SU-DHL-6 (cell line): ENCODE data around the gene KDM2B.

ENCODE experiments used
- H2AFZ ChIP-seq: fragments of 200-600 bp; sonication (generic); 2 replicates; pipeline ENCODE4 v1.6.1; 2014; ENCODE audit warnings: low read depth, mild to moderate bottlenecking, moderate library complexity, mixed read lengths, antibody characterized with exemption, low read length; ENCODE audit not compliant: severe bottlenecking
- H3F3A ChIP-seq: fragments of 200-600 bp; shearing (Covaris generic); 2 replicates; pipeline ENCODE4 v1.6.0; 2016; ENCODE audit warnings: antibody characterized with exemption, mild to moderate bottlenecking; ENCODE audit not compliant: insufficient read depth
- H3K27ac ChIP-seq: fragments of 200-600 bp; sonication (generic); 2 replicates; pipeline ENCODE4 v1.5.1; 2016; ENCODE audit warnings: low read depth, mild to moderate bottlenecking, low read length, moderate library complexity, mixed read lengths
- H3K27me3 ChIP-seq: fragments of 200-600 bp; sonication (generic), shearing (Covaris generic); 2 replicates; pipeline ENCODE4 v1.6.0; 2014; ENCODE audit warnings: mild to moderate bottlenecking, low read length
- H3K36me3 ChIP-seq: fragments of 200-600 bp; sonication (generic); 2 replicates; pipeline ENCODE4 v1.6.1; 2014; ENCODE audit warnings: mild to moderate bottlenecking, low read length, mixed read lengths
- H3K4me2 ChIP-seq: fragments of 300-600, 200-600 bp; shearing (Covaris generic), sonication (generic); 2 replicates; pipeline ENCODE4 v1.6.0; 2014; ENCODE audit warnings: low read length, low read depth, mild to moderate bottlenecking; ENCODE audit not compliant: poor library complexity, severe bottlenecking
- H3K4me3 ChIP-seq: fragments of 200-600 bp; sonication (generic); 2 replicates; pipeline ENCODE4 v1.5.1; 2014; ENCODE audit warnings: antibody characterized with exemption, low read length, mild to moderate bottlenecking, mixed read lengths; ENCODE audit not compliant: insufficient read depth, poor library complexity, severe bottlenecking
- H3K79me2 ChIP-seq: fragments of 200-600 bp; sonication (generic); 2 replicates; pipeline ENCODE4 v1.6.1; 2014; ENCODE audit warnings: mild to moderate bottlenecking, low read length, moderate library complexity; ENCODE audit not compliant: insufficient read depth
- H3K9ac ChIP-seq: fragments of 200-600 bp; sonication (generic); 2 replicates; pipeline ENCODE4 v1.7.0; 2014; ENCODE audit warnings: mild to moderate bottlenecking, low read length
- H3K9me2 ChIP-seq: fragments of 200-600 bp; sonication (generic); replicated peaks from 2 replicates; pipeline ENCODE4 v1.6.1; 2014; ENCODE audit warnings: low read length; ENCODE audit not compliant: insufficient read depth
- H3K9me3 ChIP-seq: fragments of 200-600 bp; sonication (generic); 2 replicates; pipeline ENCODE4 v1.6.1; 2014; ENCODE audit warnings: low read length, mixed read lengths; ENCODE audit not compliant: insufficient read depth
- H4K20me1 ChIP-seq: fragments of 200-600 bp; sonication (generic); 2 replicates; pipeline ENCODE4 v1.6.1; 2014; ENCODE audit warnings: low read depth, mild to moderate bottlenecking, antibody characterized with exemption, low read length, moderate library complexity, mixed read lengths
- CTCF ChIP-seq: fragments of 200-600 bp; sonication (generic); IDR thresholded peaks from one replicate; pipeline ENCODE4 v1.5.1; 2017; ENCODE audit warnings: antibody characterized with exemption, mild to moderate bottlenecking, low read length, moderate library complexity; ENCODE audit not compliant: insufficient read depth, poor library complexity, severe bottlenecking
- EZH2phosphoT487 ChIP-seq: fragments of 200-600 bp; sonication (generic), shearing (Covaris generic); conservative IDR thresholded peaks from 2 replicates; pipeline ENCODE4 v1.6.1; 2018; ENCODE audit warnings: mild to moderate bottlenecking, antibody characterized with exemption, low read length, moderate library complexity, mixed read lengths

KDM2B gene

DNA sequence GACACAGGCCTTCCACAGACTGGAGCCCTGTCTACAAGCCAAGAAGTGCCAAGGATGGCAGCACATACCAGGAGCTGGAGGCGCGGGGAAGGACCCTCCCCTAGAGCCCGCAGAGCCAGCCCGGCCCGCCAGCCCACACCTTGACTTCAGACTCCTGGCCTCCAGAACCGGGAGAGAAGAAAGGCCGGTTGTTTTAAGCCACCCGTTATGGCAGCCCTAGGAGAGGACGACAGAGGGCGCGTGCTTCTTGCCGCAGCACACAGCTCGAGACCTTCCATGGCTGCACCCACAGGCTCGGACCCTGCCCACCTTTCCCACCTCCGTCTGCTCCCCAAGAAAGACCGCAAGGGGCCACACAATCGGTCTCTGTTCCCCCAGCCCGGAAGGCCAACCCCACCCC, 127.2 kb downstream of the KDM2B start:
- peaks cover 3% of the 10 kb centered on the region; the same call in 1 of the 2 replicates for H4K20me1 ChIP-seq
- H3K79me2 ChIP-seq: peaks cover 77% of the 10 kb centered on the region
- no peak overlapping the region for H3K27ac ChIP-seq
- TF ChIP-seq EZH2phosphoT487 (no peak), CTCF (no peak)
- H3K4me3 ChIP-seq: no peak overlapping the region
- no peaks in the 10 kb centered on the region for H3K9me2 ChIP-seq
- H3F3A ChIP-seq: no peaks in the 10 kb centered on the region
- no peak overlapping the region for H2AFZ ChIP-seq
- H3K9me3 ChIP-seq: no peaks in the 10 kb centered on the region
- no peaks in the 10 kb centered on the region; the same call in 1 of the 2 replicates for H3K36me3 ChIP-seq
- no peak overlapping the region for H3K9ac ChIP-seq
- no peaks in the 10 kb centered on the region for H3K27me3 ChIP-seq
- H3K4me2 ChIP-seq: no peak overlapping the region

- no peaks in the 10 kb centered on the region for H3K9me3 ChIP-seq
- H3K36me3 ChIP-seq: no peaks in the 10 kb centered on the region; the same call in 1 of the 2 replicates
- no peak overlapping the region for H3K27ac ChIP-seq
- no peaks in the 10 kb centered on the region for H3K9me2 ChIP-seq
- no peak overlapping the region for H3K4me2 ChIP-seq
- H2AFZ ChIP-seq: no peak overlapping the region
- no peak overlapping the region for H3K4me3 ChIP-seq
- no peaks in the 10 kb centered on the region for H3K27me3 ChIP-seq
- TF ChIP-seq EZH2phosphoT487: no peak
- H3K9ac ChIP-seq: no peak overlapping the region
- H3K79me2 ChIP-seq: peaks cover 76% of the 10 kb centered on the region
- peaks cover 3% of the 10 kb centered on the region; the same call in 1 of the 2 replicates for H4K20me1 ChIP-seq
- no peaks in the 10 kb centered on the region for H3F3A ChIP-seq
Measured at GRCh38 chr12:121452985-121453360, 127.8 kb downstream of the KDM2B start.

DNA sequence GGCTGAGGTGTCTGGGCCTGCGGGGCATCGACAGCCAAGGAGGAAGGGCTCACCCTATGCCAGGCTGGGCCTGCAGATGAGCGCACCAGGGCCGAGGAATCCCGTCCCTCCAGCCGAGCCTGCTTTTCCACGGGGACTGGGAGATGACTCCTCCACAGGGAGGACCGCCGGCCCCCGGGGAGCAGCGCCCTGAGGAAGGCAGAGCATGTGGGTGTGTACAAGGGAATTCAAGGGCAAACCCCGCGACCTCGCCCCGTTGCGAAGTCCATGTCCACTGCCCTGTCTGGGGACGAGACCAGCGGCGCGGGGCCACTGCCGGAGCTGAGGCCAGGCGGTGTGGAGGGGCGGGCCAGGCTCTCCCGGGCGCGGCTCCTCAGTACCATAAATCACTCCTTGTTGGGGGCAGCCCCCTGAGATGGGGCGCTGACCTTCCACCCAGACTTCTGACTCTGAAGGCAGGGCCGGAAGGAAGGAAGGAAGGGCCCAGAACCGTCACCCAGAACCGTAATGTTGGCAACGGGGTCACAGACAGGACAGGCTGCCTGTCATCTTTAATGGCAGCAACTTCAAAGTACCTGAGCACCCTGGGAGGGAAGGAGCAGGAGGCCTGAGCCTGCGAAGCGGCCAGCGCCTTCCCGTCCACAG, 128.4 kb downstream of the KDM2B start:
- H3K79me2 ChIP-seq: peaks cover 71% of the 10 kb centered on the region
- no peak for TF ChIP-seq CTCF
- no peak for TF ChIP-seq EZH2phosphoT487

GRCh38 chr12:121451961-121452339, 128.9 kb downstream of the KDM2B start:
- H3K9ac ChIP-seq: no peak overlapping the region
- no peak overlapping the region for H2AFZ ChIP-seq

More for the DNA sequence above, 128.4 kb downstream of the KDM2B start:
- Histone ChIP-seq H3F3A (no peaks in the 10 kb centered on the region), H3K27me3 (no peaks in the 10 kb centered on the region), H2AFZ (no peak overlapping the region), H4K20me1 (peaks cover 3% of the 10 kb centered on the region; the same call in 1 of the 2 replicates), H3K9me2 (no peaks in the 10 kb centered on the region), H3K36me3 (no peaks in the 10 kb centered on the region; the same call in 1 of the 2 replicates), H3K4me2 (no peak overlapping the region), H3K9me3 (no peaks in the 10 kb centered on the region), H3K9ac (no peak overlapping the region), H3K4me3 (no peak overlapping the region), H3K27ac (no peak overlapping the region)

More at GRCh38 chr12:121451961-121452339, 128.9 kb downstream of the KDM2B start:
- TF ChIP-seq CTCF: no peak
- no peak for TF ChIP-seq EZH2phosphoT487
- Histone ChIP-seq H4K20me1 (peaks cover 3% of the 10 kb centered on the region; the same call in 1 of the 2 replicates), H3K9me3 (no peaks in the 10 kb centered on the region), H3K36me3 (no peaks in the 10 kb centered on the region; the same call in 1 of the 2 replicates), H3K27ac (no peak overlapping the region), H3K79me2 (peaks cover 70% of the 10 kb centered on the region), H3K27me3 (no peaks in the 10 kb centered on the region), H3F3A (no peaks in the 10 kb centered on the region), H3K4me3 (no peak overlapping the region), H3K9me2 (no peaks in the 10 kb centered on the region), H3K4me2 (no peak overlapping the region)
